ENCODE data around the gene SPEN. TPM values are rescaled to one million over a fixed set of nuclear protein-coding genes. Genes with fewer than 3 reads are reported as not detected.

SPEN gene
- total and polyA plus RNA-seq, 9 of the 15 experiments (the other 6 are each of a cell fraction or from before 2014, with no cell fraction given) = 5.7 to 87.5 (median 27.2) TPM

DNA sequence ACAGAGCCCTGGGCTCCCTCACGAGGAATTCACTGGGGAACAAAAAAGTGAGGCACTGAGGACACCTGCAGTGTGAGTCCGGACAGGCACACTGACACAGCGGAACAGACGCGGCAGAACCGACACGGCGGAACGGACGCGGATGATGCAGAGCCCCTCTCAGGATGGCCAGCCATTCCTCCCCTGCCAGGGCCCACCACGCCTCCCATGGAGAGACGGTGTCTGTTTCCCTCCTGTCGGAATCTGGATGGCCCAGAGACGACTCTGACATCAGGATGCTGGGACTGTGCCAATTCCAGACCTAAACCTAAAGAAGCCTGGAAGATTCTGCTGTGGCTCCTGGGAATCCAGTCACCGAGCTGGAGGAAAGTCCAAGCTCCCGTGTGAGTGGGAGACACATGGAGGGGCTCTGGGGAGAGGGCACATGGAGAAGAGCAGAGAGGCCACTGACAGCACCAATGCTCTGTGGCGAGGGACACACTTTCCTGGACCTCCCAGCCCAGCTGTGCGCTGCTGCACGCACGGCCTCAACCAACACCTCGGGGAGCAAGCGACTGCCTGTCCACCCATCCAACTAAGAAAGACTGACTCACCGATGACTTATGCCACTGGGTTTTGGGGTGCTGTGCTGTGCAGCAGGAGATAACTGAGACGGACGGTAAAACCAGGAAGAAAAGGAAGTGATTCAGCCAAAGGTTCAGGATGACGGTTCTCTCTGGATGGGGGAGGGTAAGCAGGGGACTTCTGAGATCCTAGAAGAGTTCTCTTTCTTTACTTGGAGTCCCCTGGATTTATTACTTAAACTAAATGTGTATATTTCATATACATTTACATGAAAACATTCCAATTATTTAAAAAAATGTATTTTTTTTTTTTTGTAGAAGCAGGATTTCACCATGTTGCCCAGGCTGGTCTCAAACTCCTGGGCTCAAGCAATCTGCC, 105.1 kb downstream of the SPEN start (continued):
- TF ChIP-seq, protein P1, sequence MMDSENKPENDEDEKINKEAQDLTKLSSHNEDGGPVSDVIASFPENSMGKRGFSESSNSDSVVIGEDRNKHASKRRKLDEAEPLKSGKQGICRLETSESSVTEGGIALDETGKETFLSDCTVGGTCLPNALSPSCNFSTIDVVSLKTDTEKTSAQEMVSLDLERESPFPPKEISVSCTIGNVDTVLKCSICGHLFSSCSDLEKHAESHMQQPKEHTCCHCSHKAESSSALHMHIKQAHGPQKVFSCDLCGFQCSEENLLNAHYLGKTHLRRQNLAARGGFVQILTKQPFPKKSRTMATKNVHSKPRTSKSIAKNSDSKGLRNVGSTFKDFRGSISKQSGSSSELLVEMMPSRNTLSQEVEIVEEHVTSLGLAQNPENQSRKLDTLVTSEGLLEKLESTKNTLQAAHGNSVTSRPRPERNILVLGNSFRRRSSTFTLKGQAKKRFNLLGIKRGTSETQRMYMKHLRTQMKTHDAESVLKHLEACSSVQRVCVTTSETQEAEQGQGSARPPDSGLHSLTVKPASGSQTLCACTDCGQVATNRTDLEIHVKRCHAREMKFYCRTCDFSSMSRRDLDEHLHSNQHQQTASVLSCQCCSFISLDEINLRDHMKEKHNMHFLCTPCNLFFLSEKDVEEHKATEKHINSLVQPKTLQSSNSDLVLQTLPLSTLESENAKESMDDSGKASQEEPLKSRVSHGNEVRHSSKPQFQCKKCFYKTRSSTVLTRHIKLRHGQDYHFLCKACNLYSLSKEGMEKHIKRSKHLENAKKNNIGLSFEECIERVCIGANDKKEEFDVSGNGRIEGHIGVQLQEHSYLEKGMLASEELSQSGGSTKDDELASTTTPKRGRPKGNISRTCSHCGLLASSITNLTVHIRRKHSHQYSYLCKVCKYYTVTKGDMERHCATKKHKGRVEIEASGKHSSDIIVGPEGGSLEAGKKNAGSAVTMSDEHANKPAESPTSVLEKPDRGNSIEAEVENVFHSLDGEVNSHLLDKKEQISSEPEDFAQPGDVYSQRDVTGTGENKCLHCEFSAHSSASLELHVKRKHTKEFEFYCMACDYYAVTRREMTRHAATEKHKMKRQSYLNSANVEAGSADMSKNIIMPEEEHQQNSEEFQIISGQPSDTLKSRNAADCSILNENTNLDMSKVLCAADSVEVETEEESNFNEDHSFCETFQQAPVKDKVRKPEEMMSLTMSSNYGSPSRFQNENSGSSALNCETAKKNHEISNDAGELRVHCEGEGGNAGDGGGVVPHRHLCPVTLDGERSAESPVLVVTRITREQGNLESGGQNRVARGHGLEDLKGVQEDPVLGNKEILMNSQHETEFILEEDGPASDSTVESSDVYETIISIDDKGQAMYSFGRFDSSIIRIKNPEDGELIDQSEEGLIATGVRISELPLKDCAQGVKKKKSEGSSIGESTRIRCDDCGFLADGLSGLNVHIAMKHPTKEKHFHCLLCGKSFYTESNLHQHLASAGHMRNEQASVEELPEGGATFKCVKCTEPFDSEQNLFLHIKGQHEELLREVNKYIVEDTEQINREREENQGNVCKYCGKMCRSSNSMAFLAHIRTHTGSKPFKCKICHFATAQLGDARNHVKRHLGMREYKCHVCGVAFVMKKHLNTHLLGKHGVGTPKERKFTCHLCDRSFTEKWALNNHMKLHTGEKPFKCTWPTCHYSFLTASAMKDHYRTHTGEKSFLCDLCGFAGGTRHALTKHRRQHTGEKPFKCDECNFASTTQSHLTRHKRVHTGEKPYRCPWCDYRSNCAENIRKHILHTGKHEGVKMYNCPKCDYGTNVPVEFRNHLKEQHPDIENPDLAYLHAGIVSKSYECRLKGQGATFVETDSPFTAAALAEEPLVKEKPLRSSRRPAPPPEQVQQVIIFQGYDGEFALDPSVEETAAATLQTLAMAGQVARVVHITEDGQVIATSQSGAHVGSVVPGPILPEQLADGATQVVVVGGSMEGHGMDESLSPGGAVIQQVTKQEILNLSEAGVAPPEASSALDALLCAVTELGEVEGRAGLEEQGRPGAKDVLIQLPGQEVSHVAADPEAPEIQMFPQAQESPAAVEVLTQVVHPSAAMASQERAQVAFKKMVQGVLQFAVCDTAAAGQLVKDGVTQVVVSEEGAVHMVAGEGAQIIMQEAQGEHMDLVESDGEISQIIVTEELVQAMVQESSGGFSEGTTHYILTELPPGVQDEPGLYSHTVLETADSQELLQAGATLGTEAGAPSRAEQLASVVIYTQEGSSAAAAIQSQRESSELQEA (IDR thresholded peaks at IDR 0.05; ENCODE audit: low read depth) = 0 out of 2 replicates have a peak, but pooled peaks have one; percentile 25
- TF ChIP-seq MAZ (CRISPR knock-in tag; conservative IDR thresholded peaks at IDR 0.05 in 1 of 2, IDR thresholded peaks at IDR 0.05 in 1 of 2) (peak; percentile 8 to 38; a peak in 2 of 4 replicates), MAFG (tag; conservative IDR thresholded peaks at IDR 0.05) (peak; percentile 78), LEF1 (IDR thresholded peaks at IDR 0.05) (peak; percentile 99), TAF9B (IDR thresholded peaks at IDR 0.05; ENCODE audit: partially characterized antibody) (peak; percentile 97), ZNF133 (CRISPR knock-in tag; IDR thresholded peaks at IDR 0.05) (no peak), ZNF239 (CRISPR knock-in tag; IDR thresholded peaks at IDR 0.05) (peak; percentile 53), ZBTB17 (CRISPR knock-in tag; IDR thresholded peaks at IDR 0.05) (no peak; the same call in 1 of the 2 replicates), ZNF444 (CRISPR knock-in tag; IDR thresholded peaks at IDR 0.05) (peak; percentile 68; the same call in 1 of the 2 replicates), EP300 (IDR thresholded peaks at IDR 0.05; ENCODE audit: low read length) (peak; percentile 99), ELF4 (CRISPR knock-in tag; IDR thresholded peaks at IDR 0.05) (peak; percentile 96), ZEB2 (IDR thresholded peaks at IDR 0.05) (peak; percentile 85), ZNF316 (IDR thresholded peaks at IDR 0.05) (peak; percentile 71), NONO (IDR thresholded peaks at IDR 0.05; ENCODE audit: low read depth in 2 of 2, low read length in 1 of 2) (peak in 1 of 2 experiments; percentile 88; a peak in 1 of 4 replicates), NFRKB (IDR thresholded peaks at IDR 0.05; ENCODE audit: low read depth) (no peak; the same call in none of the 2 replicates)
- TF ChIP-seq, protein P2, sequence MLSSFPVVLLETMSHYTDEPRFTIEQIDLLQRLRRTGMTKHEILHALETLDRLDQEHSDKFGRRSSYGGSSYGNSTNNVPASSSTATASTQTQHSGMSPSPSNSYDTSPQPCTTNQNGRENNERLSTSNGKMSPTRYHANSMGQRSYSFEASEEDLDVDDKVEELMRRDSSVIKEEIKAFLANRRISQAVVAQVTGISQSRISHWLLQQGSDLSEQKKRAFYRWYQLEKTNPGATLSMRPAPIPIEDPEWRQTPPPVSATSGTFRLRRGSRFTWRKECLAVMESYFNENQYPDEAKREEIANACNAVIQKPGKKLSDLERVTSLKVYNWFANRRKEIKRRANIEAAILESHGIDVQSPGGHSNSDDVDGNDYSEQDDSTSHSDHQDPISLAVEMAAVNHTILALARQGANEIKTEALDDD (IDR thresholded peaks at IDR 0.05) = peak; percentile 97
- TF ChIP-seq, protein P3, sequence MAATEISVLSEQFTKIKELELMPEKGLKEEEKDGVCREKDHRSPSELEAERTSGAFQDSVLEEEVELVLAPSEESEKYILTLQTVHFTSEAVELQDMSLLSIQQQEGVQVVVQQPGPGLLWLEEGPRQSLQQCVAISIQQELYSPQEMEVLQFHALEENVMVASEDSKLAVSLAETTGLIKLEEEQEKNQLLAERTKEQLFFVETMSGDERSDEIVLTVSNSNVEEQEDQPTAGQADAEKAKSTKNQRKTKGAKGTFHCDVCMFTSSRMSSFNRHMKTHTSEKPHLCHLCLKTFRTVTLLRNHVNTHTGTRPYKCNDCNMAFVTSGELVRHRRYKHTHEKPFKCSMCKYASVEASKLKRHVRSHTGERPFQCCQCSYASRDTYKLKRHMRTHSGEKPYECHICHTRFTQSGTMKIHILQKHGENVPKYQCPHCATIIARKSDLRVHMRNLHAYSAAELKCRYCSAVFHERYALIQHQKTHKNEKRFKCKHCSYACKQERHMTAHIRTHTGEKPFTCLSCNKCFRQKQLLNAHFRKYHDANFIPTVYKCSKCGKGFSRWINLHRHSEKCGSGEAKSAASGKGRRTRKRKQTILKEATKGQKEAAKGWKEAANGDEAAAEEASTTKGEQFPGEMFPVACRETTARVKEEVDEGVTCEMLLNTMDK (IDR thresholded peaks at IDR 0.05; ENCODE audit: borderline replicate concordance, insufficient read depth, low read depth, low read length, poor library complexity, severe bottlenecking) = no peak

Measured in K562 (cell line).